A549 (cell line): ENCODE results near the gene BNC2. TPM values are rescaled to one million over a fixed set of nuclear protein-coding genes. Genes with fewer than 3 reads are reported as not detected.

ENCODE experiments used
- ATAC-seq, 2 experiments: fragments of 200-7000 bp in 1 of 2; fragments of >200 bp in 1 of 2; cut with Nextera tagmentation in 1 of 2; cut with Tn5 transposase in 1 of 2; 3 replicates each; pipeline versions ENCODE4 v1.8.0 to v1.9.1; 2018 to 2020; ENCODE audit warnings: mild to moderate bottlenecking in 1 of 2, moderate library complexity in 1 of 2
- CTCF ChIA-PET: fragments of 300-600 bp; sonication (Branson Sonifier 250); formaldehyde crosslinking; extraction: SDS; loops from one replicate; lab custom pipeline; 2021; ENCODE audit warnings: antibody characterized with exemption, inconsistent platforms; lab: Yijun Ruan, JAX
- POLR2A ChIA-PET: fragments of 350-600 bp; formaldehyde crosslinking; extraction: SDS; loops from one replicate; lab custom pipeline; 2021; ENCODE audit warnings: antibody characterized with exemption, inconsistent platforms; lab: Yijun Ruan, JAX
- DNase-seq, 2 experiments: peaks; one replicate each; pipeline versions ENCODE4 v3.0.0 to v3.0.0-alpha.2; 2011 to 2016; ENCODE audit warnings: low read depth in 1 of 2, low spot score in 1 of 2
- FAIRE-seq: peaks from 2 replicates; lab custom pipeline; 2011; peaks lifted over from hg19 to GRCh38; lab: Jason Lieb, UNC
- H3K27ac ChIP-seq, 2 experiments: fragments of >200 bp; sonication (Bioruptor Twin); formaldehyde crosslinking; 3 replicates each; pipeline ENCODE4 v1.5.1; 2016 to 2017
- H3K4me1 ChIP-seq: fragments of >200 bp; sonication (Bioruptor Twin); formaldehyde crosslinking; 3 replicates; pipeline ENCODE4 v1.6.1; 2016
- H3K4me2 ChIP-seq: fragments of >200 bp; sonication (Bioruptor Twin); formaldehyde crosslinking; 3 replicates; pipeline ENCODE4 v1.6.1; 2016
- H3K4me3 ChIP-seq: fragments of >200 bp; sonication (Bioruptor Twin); formaldehyde crosslinking; 3 replicates; pipeline ENCODE4 v1.5.1; 2016
- H3K9me3 ChIP-seq: fragments of >200 bp; sonication (Bioruptor Twin); formaldehyde crosslinking; 3 replicates; pipeline ENCODE4 v1.6.1; 2016
- BHLHE40 ChIP-seq: IDR thresholded peaks from 2 replicates; pipeline ENCODE4 v1.6.1; 2012; ENCODE audit warnings: low read depth, low read length, inconsistent platforms
- CBX2 ChIP-seq: fragments of 200-600 bp; sonication (generic); IDR thresholded peaks from 2 replicates; pipeline ENCODE4 v1.6.1; 2016; ENCODE audit warnings: low read depth, mild to moderate bottlenecking, borderline replicate concordance
- CBX8 ChIP-seq: fragments of 200-600 bp; sonication (generic); IDR thresholded peaks from 2 replicates; pipeline ENCODE4 v1.6.1; 2016
- CEBPB ChIP-seq, 2 experiments: fragments of >200 bp in 1 of 2; sonication (Bioruptor Twin) in 1 of 2; formaldehyde crosslinking in 1 of 2; IDR thresholded peaks; 2 replicates each; pipeline ENCODE4 v1.6.1; 2012 to 2016
- CHD2 ChIP-seq: fragments of 150-350 bp; IDR thresholded peaks from 2 replicates; pipeline ENCODE4 v1.6.1; 2014; ENCODE audit warnings: low read length; ENCODE audit not compliant: partially characterized antibody
- ESRRA ChIP-seq: fragments of 150-350 bp; IDR thresholded peaks from 2 replicates; pipeline ENCODE4 v1.6.1; 2014; ENCODE audit warnings: mild to moderate bottlenecking, low read length, borderline replicate concordance
- FOXS1 ChIP-seq: fragments of 250-450 bp; sonication (Bioruptor Pico); IDR thresholded peaks from 2 replicates; pipeline ENCODE4 v1.5.0; 2020; ENCODE audit warnings: mild to moderate bottlenecking, moderate library complexity
- HES2 ChIP-seq: fragments of >200 bp; sonication (Bioruptor Twin); formaldehyde crosslinking; IDR thresholded peaks from 2 replicates; pipeline ENCODE4 v1.6.1; 2016
- HOXB5 ChIP-seq: fragments of 250-450 bp; sonication (Bioruptor Pico); IDR thresholded peaks from 2 replicates; pipeline ENCODE4 v1.5.0; 2020; ENCODE audit warnings: mild to moderate bottlenecking, moderate library complexity
- JUNB ChIP-seq: fragments of >200 bp; sonication (Bioruptor Twin); formaldehyde crosslinking; IDR thresholded peaks from 2 replicates; pipeline ENCODE4 v1.6.1; 2016
- KDM5A ChIP-seq: fragments of 200-600 bp; sonication (generic); IDR thresholded peaks from 2 replicates; pipeline ENCODE4 v1.6.1; 2016; ENCODE audit warnings: antibody characterized with exemption, mild to moderate bottlenecking
- MAFK ChIP-seq: fragments of 450-650 bp; IDR thresholded peaks from 2 replicates; pipeline ENCODE4 v1.6.1; 2014; ENCODE audit not compliant: partially characterized antibody
- MAX ChIP-seq: IDR thresholded peaks from 2 replicates; pipeline ENCODE4 v1.6.1; 2012
- NFE2L2 ChIP-seq: fragments of 150-350 bp; conservative IDR thresholded peaks from 2 replicates; pipeline ENCODE4 v1.6.1; 2014; ENCODE audit warnings: low read length
- NR3C1 ChIP-seq: fragments of >200 bp; sonication (Bioruptor Twin); formaldehyde crosslinking; IDR thresholded peaks from 3 replicates; pipeline ENCODE4 v1.6.1; 2017
- PBX3 ChIP-seq: IDR thresholded peaks from 2 replicates; pipeline ENCODE4 v1.6.1; 2012
- PHF8 ChIP-seq: fragments of 200-600 bp; sonication (generic); IDR thresholded peaks from 2 replicates; pipeline ENCODE4 v1.6.1; 2016; ENCODE audit warnings: low read depth, mild to moderate bottlenecking, antibody characterized with exemption, moderate library complexity, borderline replicate concordance
- POLR2AphosphoS2 ChIP-seq: conservative IDR thresholded peaks from 2 replicates; pipeline ENCODE4 v1.6.1; 2012; ENCODE audit warnings: low read length, improper control_type of control experiment, inconsistent platforms
- RAD21 ChIP-seq, 2 experiments: fragments of >200 bp in 1 of 2; sonication (Bioruptor Twin) in 1 of 2; formaldehyde crosslinking in 1 of 2; IDR thresholded peaks in 1 of 2; conservative IDR thresholded peaks in 1 of 2; 2 replicates in 1 of 2; 3 replicates in 1 of 2; pipeline ENCODE4 v1.6.1; 2012 to 2018; ENCODE audit warnings: inconsistent platforms in 1 of 2
- REST ChIP-seq: fragments of 200-600 bp; sonication (generic); IDR thresholded peaks from 2 replicates; pipeline ENCODE4 v1.6.1; 2016; ENCODE audit warnings: antibody characterized with exemption, mild to moderate bottlenecking, moderate library complexity
- RFX5 ChIP-seq: fragments of 450-650 bp; IDR thresholded peaks from 2 replicates; pipeline ENCODE4 v1.7.1; 2014; ENCODE audit warnings: antibody characterized with exemption, mild to moderate bottlenecking, moderate library complexity
- SMC3 ChIP-seq: fragments of >200 bp; sonication (Bioruptor Twin); formaldehyde crosslinking; IDR thresholded peaks from 3 replicates; pipeline ENCODE4 v1.6.1; 2018; ENCODE audit warnings: inconsistent platforms
- USF2 ChIP-seq: fragments of 450-650 bp; IDR thresholded peaks from 2 replicates; pipeline ENCODE4 v1.6.1; 2014; ENCODE audit warnings: antibody characterized with exemption
- ZC3H11A ChIP-seq: fragments of 450-650 bp; IDR thresholded peaks from 2 replicates; pipeline ENCODE4 v1.6.1; 2014; ENCODE audit warnings: antibody characterized with exemption, mild to moderate bottlenecking
- ZNF302 ChIP-seq: fragments of 250-450 bp; sonication (Bioruptor Pico); IDR thresholded peaks from 2 replicates; pipeline ENCODE4 v1.9.0; 2021; ENCODE audit warnings: inconsistent platforms, mild to moderate bottlenecking, moderate library complexity
- WGBS: methylation state at CpG from one replicate; pipeline ENCODE4 v1.1.6; 2017; ENCODE audit errors: missing lambda C conversion rate; 5-methylcytosine and 5-hydroxymethylcytosine counted together
- polyA plus RNA-seq, 4 experiments: library from polyadenylated mRNA; depleted of rRNA in 3 of 4; stranded (reverse); fragments of >200 nt; fragmentation: RNase III in 1 of 4; extraction: RNeasy Plus Mini Kit Qiagen cat#74134 plus additional on column Dnase treatment in 1 of 4; gene quantifications; 2 replicates in 3 of 4; 3 replicates in 1 of 4; pipeline ENCODE4 v1.2.3, GENCODE V29; 2011 to 2017

The BNC2 gene
- polyA plus RNA-seq, 2 of the 4 experiments (the other 2 are of a cell fraction) = 6.2 to 7.5 TPM

- TF ChIP-seq FOXS1 (CRISPR knock-in tag) = no peak
- no peak for TF ChIP-seq RAD21 (conservative IDR thresholded peaks at IDR 0.05 in 1 of 2, IDR thresholded peaks at IDR 0.05 in 1 of 2)
- no peak for TF ChIP-seq ZNF302 (CRISPR knock-in tag)
- no peak for TF ChIP-seq REST
Observed at GRCh38 chr9:16591092-16591491, 279.4 kb downstream of the BNC2 start (continued).

- 85% methylated on average over 4 of the region's 4 CpGs for WGBS
- H3K27ac ChIP-seq = no peak overlapping the region
- ChIA-PET POLR2A (no interaction called here), CTCF (interaction anchor here (1.1 kb wide), 1 partner anchor 8 kb away, joined by 3 read pairs; no protein-coding TSS in a partner anchor)
- TF ChIP-seq KDM5A (no peak), NR3C1 (no peak), NFE2L2 (no peak), CHD2 (no peak), USF2 (no peak), HES2 (no peak), ESRRA (no peak), CBX2 (no peak), ZC3H11A (no peak), RFX5 (no peak)
- H3K4me1 ChIP-seq = no peaks in the 10 kb centered on the region
- H3K4me3 ChIP-seq = no peak overlapping the region
- no peak for ATAC-seq
- DNase-seq = no peak
- no peaks in the 10 kb centered on the region for H3K9me3 ChIP-seq
- FAIRE-seq = no peak
- H3K4me2 ChIP-seq = no peak overlapping the region
Observed at GRCh38 chr9:16585591-16585990, 284.9 kb downstream of the BNC2 start.

GRCh38 chr9:16579872-16580432 lies 290.5 kb downstream of the BNC2 start:
- Histone ChIP-seq H3K27ac (0 out of 6 replicates have a peak overlapping the region, but pooled peaks of 1 of the 2 experiments have one; percentile 3), H3K4me3 (no peak overlapping the region), H3K4me1 (0 out of 3 replicates have a peak, but pooled peaks cover 6% of the 10 kb centered on the region), H3K9me3 (no peaks in the 10 kb centered on the region), H3K4me2 (no peak overlapping the region)
- ATAC-seq (peak in 1 of 2 experiments; percentile 38; a peak in 1 of 6 replicates), DNase-seq (no peak), FAIRE-seq (no peak)
- POLR2A ChIA-PET = no interaction called here
- CTCF ChIA-PET = interaction anchor here (0.5 kb wide), 1 partner anchor 11 kb away, joined by 3 read pairs; no protein-coding TSS in a partner anchor
- TF ChIP-seq PHF8 (no peak), CHD2 (no peak), CBX8 (no peak), PBX3 (no peak), CEBPB (IDR thresholded peaks at IDR 0.05) (no peak), BHLHE40 (no peak), USF2 (no peak), MAX (no peak), JUNB (no peak), SMC3 (no peak), POLR2AphosphoS2 (no peak), HOXB5 (CRISPR knock-in tag) (no peak), MAFK (no peak)
- WGBS = 71% methylated on average over 2 of the region's 2 CpGs
